HTR-8/SVneo (cell line): ENCODE measurements around the gene TRMT10C.

Experiments
- DNase-seq: peaks from one replicate; pipeline ENCODE4 v3.0.0; 2011; ENCODE audit warnings: low spot score, mixed read lengths; ENCODE audit not compliant: insufficient read length
- FAIRE-seq: peaks from 2 replicates; lab custom pipeline; 2011; peaks lifted over from hg19 to GRCh38; lab: Jason Lieb, UNC

The TRMT10C gene

GRCh38 chr3:101615525-101615924, 53.9 kb downstream of the TRMT10C start:
- no peak for FAIRE-seq
- DNase-seq: no peak
